ENCODE results near the gene MITF. TPM values are rescaled to one million over a fixed set of nuclear protein-coding genes. Genes with fewer than 3 reads are reported as not detected.

The MITF gene
- 0.50 TPM for polyA plus RNA-seq (2013, experiment 1 of 4)
- 0.32 TPM for polyA plus RNA-seq (2013, experiment 2 of 4)
- polyA plus RNA-seq (2013, experiment 3 of 4), result 1.5 TPM
- 0.89 TPM for polyA plus RNA-seq (2013, experiment 4 of 4)

- 0% methylated on average over 81 of the region's 81 CpGs for WGBS, 2 experiments
- Histone ChIP-seq H3K4me1 (ENCODE audit: control insufficient read depth, insufficient read depth, low read length) (no peaks in the 10 kb centered on the region), H3K27ac (ENCODE audit: insufficient read depth, low read depth, low read length, poor library complexity, severe bottlenecking) (no peak within 1 kb of the TSS), H3K27me3 (ENCODE audit: control insufficient read depth, insufficient read depth, low read length, poor library complexity, severe bottlenecking) (peaks cover 67% of the 10 kb centered on the region), H3K4me3 (ENCODE audit: insufficient read depth, low read depth, low read length) (peak within 1 kb of the TSS; percentile 66), H3K36me3 (ENCODE audit: control insufficient read depth, insufficient read depth, low read length) (no peaks in the 10 kb centered on the region), H3K9me3 (ENCODE audit: control insufficient read depth, low read length) (no peaks in the 10 kb centered on the region)
Observed at GRCh38 chr3:69739204-69740102, at the start of gene MITF. Gene MITF (plus strand): TSS chr3:69739464. CDS start chr3:69739598, 134 bp downstream.

DNA sequence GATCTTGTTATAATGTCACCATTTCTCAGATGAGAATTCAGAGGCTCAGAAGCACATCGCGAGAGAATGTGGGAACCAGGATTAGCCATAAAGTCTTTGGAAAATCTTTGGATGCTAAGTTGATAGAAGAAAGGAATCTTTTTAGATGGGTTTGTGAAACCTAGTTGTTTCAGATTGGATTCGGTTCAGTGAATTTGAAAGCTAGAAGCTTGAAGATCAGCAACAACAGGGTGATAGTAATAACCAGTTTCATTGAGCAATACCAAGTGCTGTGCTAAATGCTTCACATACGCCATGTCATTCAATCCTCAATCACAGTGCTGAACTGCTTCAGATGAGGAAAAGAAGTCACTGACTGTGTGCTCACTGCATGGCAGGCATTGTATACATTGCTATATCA, 47.4 kb upstream of the MITF start:
- Histone ChIP-seq H3K9me3 (ENCODE audit: control insufficient read depth, low read length) (no peaks in the 10 kb centered on the region), H3K27me3 (ENCODE audit: control insufficient read depth, insufficient read depth, low read length, poor library complexity, severe bottlenecking) (peaks cover 40% of the 10 kb centered on the region), H3K27ac (ENCODE audit: insufficient read depth, low read depth, low read length, poor library complexity, severe bottlenecking) (no peak overlapping the region), H3K4me1 (ENCODE audit: control insufficient read depth, insufficient read depth, low read length) (no peaks in the 10 kb centered on the region), H3K4me3 (ENCODE audit: insufficient read depth, low read depth, low read length) (no peak overlapping the region), H3K36me3 (ENCODE audit: control insufficient read depth, insufficient read depth, low read length) (no peaks in the 10 kb centered on the region)
- WGBS, 2 experiments, result 91 to 96% methylated on average over 4 of the region's 4 CpGs

GRCh38 chr3:69692761-69693160, 46.5 kb upstream of the MITF start:
- Histone ChIP-seq H3K27ac (ENCODE audit: insufficient read depth, low read depth, low read length, poor library complexity, severe bottlenecking) (no peak overlapping the region), H3K4me1 (ENCODE audit: control insufficient read depth, insufficient read depth, low read length) (no peaks in the 10 kb centered on the region), H3K9me3 (ENCODE audit: control insufficient read depth, low read length) (no peaks in the 10 kb centered on the region), H3K4me3 (ENCODE audit: insufficient read depth, low read depth, low read length) (no peak overlapping the region), H3K27me3 (ENCODE audit: control insufficient read depth, insufficient read depth, low read length, poor library complexity, severe bottlenecking) (peaks cover 31% of the 10 kb centered on the region), H3K36me3 (ENCODE audit: control insufficient read depth, insufficient read depth, low read length) (no peaks in the 10 kb centered on the region)
- WGBS, 2 experiments, result 94 to 97% methylated on average over 2 of the region's 2 CpGs

- Histone ChIP-seq H3K4me3 (ENCODE audit: insufficient read depth, low read depth, low read length) (no peak overlapping the region), H3K36me3 (ENCODE audit: control insufficient read depth, insufficient read depth, low read length) (no peaks in the 10 kb centered on the region), H3K9me3 (ENCODE audit: control insufficient read depth, low read length) (no peaks in the 10 kb centered on the region), H3K4me1 (ENCODE audit: control insufficient read depth, insufficient read depth, low read length) (no peaks in the 10 kb centered on the region), H3K27me3 (ENCODE audit: control insufficient read depth, insufficient read depth, low read length, poor library complexity, severe bottlenecking) (peaks cover 4% of the 10 kb centered on the region), H3K27ac (ENCODE audit: insufficient read depth, low read depth, low read length, poor library complexity, severe bottlenecking) (no peak overlapping the region)
- 86% methylated on average over 2 of the region's 2 CpGs for WGBS, 2 experiments
Observed at GRCh38 chr3:69695443-69695842, 43.8 kb upstream of the MITF start.

DNA sequence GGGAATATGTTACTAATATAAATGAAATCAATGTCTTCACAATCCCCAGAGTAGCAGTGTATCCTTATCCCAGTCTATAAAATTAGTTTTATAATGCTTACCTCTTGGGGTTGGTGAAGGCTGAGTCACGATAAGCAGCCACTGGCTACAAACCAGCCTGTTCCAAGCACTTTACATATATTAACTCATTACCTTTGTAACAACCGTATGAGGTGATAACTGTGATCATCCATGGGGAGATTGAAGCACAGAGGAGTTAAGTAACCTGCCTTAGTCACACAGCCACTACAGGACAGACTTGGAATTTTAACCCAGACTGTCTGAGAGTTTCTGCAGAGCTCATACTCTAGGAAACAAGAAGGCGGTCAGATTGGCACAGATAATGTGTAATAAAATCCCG, 43.3 kb upstream of the MITF start:
- Histone ChIP-seq H3K4me3 (ENCODE audit: insufficient read depth, low read depth, low read length) (no peak overlapping the region), H3K9me3 (ENCODE audit: control insufficient read depth, low read length) (no peaks in the 10 kb centered on the region), H3K27ac (ENCODE audit: insufficient read depth, low read depth, low read length, poor library complexity, severe bottlenecking) (no peak overlapping the region), H3K4me1 (ENCODE audit: control insufficient read depth, insufficient read depth, low read length) (no peaks in the 10 kb centered on the region), H3K36me3 (ENCODE audit: control insufficient read depth, insufficient read depth, low read length) (no peaks in the 10 kb centered on the region), H3K27me3 (ENCODE audit: control insufficient read depth, insufficient read depth, low read length, poor library complexity, severe bottlenecking) (no peaks in the 10 kb centered on the region)
- WGBS, 2 experiments, result 89 to 90% methylated on average over 3 to 4 of the region's 4 CpGs

DNA sequence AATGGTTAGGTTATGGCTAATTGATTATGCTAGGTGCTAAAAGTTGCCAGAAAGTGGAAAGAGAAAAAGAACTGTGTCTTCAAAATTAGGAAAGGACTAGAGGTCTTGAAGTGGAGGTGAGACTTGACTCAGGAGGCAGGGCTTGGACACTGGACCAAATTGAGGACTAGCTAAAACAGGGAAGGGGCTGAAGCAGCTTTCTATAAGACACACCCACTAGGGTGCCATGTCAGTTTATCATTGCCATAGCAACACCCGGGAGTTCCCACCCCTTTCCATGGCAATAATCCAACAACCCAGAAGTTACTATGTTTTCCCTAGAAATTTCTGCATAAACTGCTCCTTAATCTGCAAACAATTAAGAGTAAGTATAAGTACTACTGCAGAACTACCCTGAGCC, 42.9 kb upstream of the MITF start:
- no peaks in the 10 kb centered on the region for H3K9me3 ChIP-seq (ENCODE audit: control insufficient read depth, low read length)
- no peak overlapping the region for H3K4me3 ChIP-seq (ENCODE audit: insufficient read depth, low read depth, low read length)
- no peaks in the 10 kb centered on the region for H3K4me1 ChIP-seq (ENCODE audit: control insufficient read depth, insufficient read depth, low read length)
- 77 to 84% methylated on average over 1 of the region's 1 CpG for WGBS, 2 experiments
- no peaks in the 10 kb centered on the region for H3K36me3 ChIP-seq (ENCODE audit: control insufficient read depth, insufficient read depth, low read length)
- H3K27me3 ChIP-seq (ENCODE audit: control insufficient read depth, insufficient read depth, low read length, poor library complexity, severe bottlenecking), result no peaks in the 10 kb centered on the region
- H3K27ac ChIP-seq (ENCODE audit: insufficient read depth, low read depth, low read length, poor library complexity, severe bottlenecking), result no peak overlapping the region

- Histone ChIP-seq H3K27me3 (ENCODE audit: control insufficient read depth, insufficient read depth, low read length, poor library complexity, severe bottlenecking) (no peaks in the 10 kb centered on the region), H3K9me3 (ENCODE audit: control insufficient read depth, low read length) (no peaks in the 10 kb centered on the region), H3K4me3 (ENCODE audit: insufficient read depth, low read depth, low read length) (no peak overlapping the region), H3K27ac (ENCODE audit: insufficient read depth, low read depth, low read length, poor library complexity, severe bottlenecking) (no peak overlapping the region), H3K36me3 (ENCODE audit: control insufficient read depth, insufficient read depth, low read length) (no peaks in the 10 kb centered on the region), H3K4me1 (ENCODE audit: control insufficient read depth, insufficient read depth, low read length) (no peaks in the 10 kb centered on the region)
- WGBS, 2 experiments, result 74% methylated on average over 5 of the region's 5 CpGs
Observed at GRCh38 chr3:69697381-69697780, 41.9 kb upstream of the MITF start.

DNA sequence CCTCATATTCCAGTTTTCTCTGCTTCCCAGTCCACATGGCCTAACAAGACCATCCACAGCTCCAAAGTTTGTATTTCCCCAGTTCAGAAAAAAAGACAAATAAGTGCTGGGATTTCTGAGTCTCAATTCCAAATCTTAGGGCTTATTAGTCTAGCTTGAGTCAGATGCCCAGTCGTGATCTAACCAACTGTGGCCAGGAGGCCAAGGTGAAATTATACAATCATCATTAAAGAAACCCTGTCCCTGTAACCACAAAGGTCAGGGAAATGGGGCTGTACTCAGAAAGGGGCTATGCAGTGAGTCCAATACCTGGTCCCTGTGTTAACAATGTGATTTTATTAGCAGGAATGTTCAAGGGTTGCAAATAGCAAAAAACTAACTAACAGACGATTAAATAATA, 40.5 kb upstream of the MITF start:
- Histone ChIP-seq H3K4me3 (ENCODE audit: insufficient read depth, low read depth, low read length) (no peak overlapping the region), H3K36me3 (ENCODE audit: control insufficient read depth, insufficient read depth, low read length) (no peaks in the 10 kb centered on the region), H3K27me3 (ENCODE audit: control insufficient read depth, insufficient read depth, low read length, poor library complexity, severe bottlenecking) (no peaks in the 10 kb centered on the region), H3K27ac (ENCODE audit: insufficient read depth, low read depth, low read length, poor library complexity, severe bottlenecking) (no peak overlapping the region), H3K4me1 (ENCODE audit: control insufficient read depth, insufficient read depth, low read length) (no peaks in the 10 kb centered on the region), H3K9me3 (ENCODE audit: control insufficient read depth, low read length) (no peaks in the 10 kb centered on the region)
- WGBS, 2 experiments, result 88 to 93% methylated on average over 1 of the region's 2 CpGs

DNA sequence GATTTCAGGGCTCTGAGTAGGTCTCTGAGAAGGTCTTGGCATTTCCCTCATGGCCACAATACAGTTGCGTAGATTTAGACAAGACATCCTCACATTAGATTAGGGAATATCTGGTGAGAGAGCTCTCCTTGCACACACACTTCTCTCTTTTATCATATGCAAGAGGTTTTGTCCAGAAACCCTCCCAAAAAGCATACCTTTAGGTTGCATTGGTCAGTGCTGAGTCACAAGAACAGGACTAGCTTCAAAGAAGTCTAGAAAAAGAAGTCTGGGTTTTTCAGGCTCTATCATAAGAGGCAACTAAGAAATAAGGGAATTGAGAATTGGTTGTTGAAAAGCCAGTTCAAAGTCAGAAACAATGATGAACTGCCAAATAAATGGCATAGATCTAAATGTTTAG, 40.1 kb upstream of the MITF start:
- Histone ChIP-seq H3K4me1 (ENCODE audit: control insufficient read depth, insufficient read depth, low read length) (no peaks in the 10 kb centered on the region), H3K27me3 (ENCODE audit: control insufficient read depth, insufficient read depth, low read length, poor library complexity, severe bottlenecking) (no peaks in the 10 kb centered on the region), H3K36me3 (ENCODE audit: control insufficient read depth, insufficient read depth, low read length) (no peaks in the 10 kb centered on the region), H3K9me3 (ENCODE audit: control insufficient read depth, low read length) (no peaks in the 10 kb centered on the region), H3K27ac (ENCODE audit: insufficient read depth, low read depth, low read length, poor library complexity, severe bottlenecking) (no peak overlapping the region), H3K4me3 (ENCODE audit: insufficient read depth, low read depth, low read length) (no peak overlapping the region)
- WGBS, 2 experiments, result 86 to 100% methylated on average over 1 of the region's 1 CpG

DNA sequence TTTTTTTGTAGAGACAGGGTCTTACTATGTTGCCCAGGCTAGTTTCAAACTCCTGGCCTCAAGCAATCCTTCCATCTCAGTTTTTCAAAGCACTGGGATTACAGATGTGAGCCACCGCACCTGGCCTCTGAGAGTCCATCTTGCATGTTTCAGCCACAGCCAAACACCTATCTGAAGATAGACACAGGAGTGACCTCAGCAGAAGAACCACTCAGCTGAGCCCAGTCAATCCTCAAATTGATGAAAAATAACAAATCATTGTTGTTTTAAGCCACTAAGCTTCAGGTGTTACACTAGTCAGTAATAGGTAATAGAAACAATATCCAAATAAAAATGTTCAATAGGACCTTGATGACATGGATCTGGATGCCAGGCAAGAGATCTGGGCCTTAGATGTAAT, 38.3 kb upstream of the MITF start:
- no peak overlapping the region for H3K27ac ChIP-seq (ENCODE audit: insufficient read depth, low read depth, low read length, poor library complexity, severe bottlenecking)
- no peak overlapping the region for H3K4me3 ChIP-seq (ENCODE audit: insufficient read depth, low read depth, low read length)
- no peaks in the 10 kb centered on the region for H3K4me1 ChIP-seq (ENCODE audit: control insufficient read depth, insufficient read depth, low read length)
- no peaks in the 10 kb centered on the region for H3K27me3 ChIP-seq (ENCODE audit: control insufficient read depth, insufficient read depth, low read length, poor library complexity, severe bottlenecking)
- 91 to 96% methylated on average over 1 of the region's 1 CpG for WGBS, 2 experiments
- H3K36me3 ChIP-seq (ENCODE audit: control insufficient read depth, insufficient read depth, low read length), result no peaks in the 10 kb centered on the region
- no peaks in the 10 kb centered on the region for H3K9me3 ChIP-seq (ENCODE audit: control insufficient read depth, low read length)
